Measurements from ENCODE around the gene CHST15. TPM values are rescaled to one million over a fixed set of nuclear protein-coding genes. Genes with fewer than 3 reads are reported as not detected.

Gene CHST15, protein sequence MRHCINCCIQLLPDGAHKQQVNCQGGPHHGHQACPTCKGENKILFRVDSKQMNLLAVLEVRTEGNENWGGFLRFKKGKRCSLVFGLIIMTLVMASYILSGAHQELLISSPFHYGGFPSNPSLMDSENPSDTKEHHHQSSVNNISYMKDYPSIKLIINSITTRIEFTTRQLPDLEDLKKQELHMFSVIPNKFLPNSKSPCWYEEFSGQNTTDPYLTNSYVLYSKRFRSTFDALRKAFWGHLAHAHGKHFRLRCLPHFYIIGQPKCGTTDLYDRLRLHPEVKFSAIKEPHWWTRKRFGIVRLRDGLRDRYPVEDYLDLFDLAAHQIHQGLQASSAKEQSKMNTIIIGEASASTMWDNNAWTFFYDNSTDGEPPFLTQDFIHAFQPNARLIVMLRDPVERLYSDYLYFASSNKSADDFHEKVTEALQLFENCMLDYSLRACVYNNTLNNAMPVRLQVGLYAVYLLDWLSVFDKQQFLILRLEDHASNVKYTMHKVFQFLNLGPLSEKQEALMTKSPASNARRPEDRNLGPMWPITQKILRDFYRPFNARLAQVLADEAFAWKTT
- 1.7 and 4.1 TPM in 2 replicates for total RNA-seq

GRCh38 chr10:124092860-124093773, at the start of gene CHST15:
Gene CHST15 (minus strand): TSS chr10:124093598. CDS start chr10:124046212, 47,386 bp downstream.

Other genes starting within 250 kb of the CHST15 start
- gene CPXM2, start 201.8 kb downstream of the CHST15 start, total RNA-seq: 114 and 160 TPM in 2 replicates

Data from smooth muscle cell of the pulmonary artery (primary cell).